GM13977 (cell line): ENCODE measurements around the gene KCTD7.
"Not testable (repeated sequence)": the region's sequence is repeated elsewhere in the genome, so short reads cannot be mapped to it uniquely, and the experiment has no call there.

ENCODE experiments used
- DNase-seq: peaks from one replicate; pipeline ENCODE4 v3.0.0; 2012; ENCODE audit warnings: low spot score
- in situ Hi-C: fragments of 300-500 bp; cut with MboI; formaldehyde crosslinking; loops from one replicate; pipeline ENCODE4 v1.12.0; 2022; ENCODE audit warnings: low sequenced_read_pairs, low pct_unique_long_range_greater_than_20kb, mixed read lengths, inconsistent platforms; ENCODE audit not compliant: unreplicated experiment
- TF ChIP-seq, protein P1 (sequence below): IDR thresholded peaks from 2 replicates; pipeline ENCODE4 v1.5.1; 2012; ENCODE audit warnings: mild to moderate bottlenecking, control low read depth; ENCODE audit not compliant: insufficient read depth; ENCODE audit errors: extremely low read depth, missing control alignments

Gene KCTD7

DNA sequence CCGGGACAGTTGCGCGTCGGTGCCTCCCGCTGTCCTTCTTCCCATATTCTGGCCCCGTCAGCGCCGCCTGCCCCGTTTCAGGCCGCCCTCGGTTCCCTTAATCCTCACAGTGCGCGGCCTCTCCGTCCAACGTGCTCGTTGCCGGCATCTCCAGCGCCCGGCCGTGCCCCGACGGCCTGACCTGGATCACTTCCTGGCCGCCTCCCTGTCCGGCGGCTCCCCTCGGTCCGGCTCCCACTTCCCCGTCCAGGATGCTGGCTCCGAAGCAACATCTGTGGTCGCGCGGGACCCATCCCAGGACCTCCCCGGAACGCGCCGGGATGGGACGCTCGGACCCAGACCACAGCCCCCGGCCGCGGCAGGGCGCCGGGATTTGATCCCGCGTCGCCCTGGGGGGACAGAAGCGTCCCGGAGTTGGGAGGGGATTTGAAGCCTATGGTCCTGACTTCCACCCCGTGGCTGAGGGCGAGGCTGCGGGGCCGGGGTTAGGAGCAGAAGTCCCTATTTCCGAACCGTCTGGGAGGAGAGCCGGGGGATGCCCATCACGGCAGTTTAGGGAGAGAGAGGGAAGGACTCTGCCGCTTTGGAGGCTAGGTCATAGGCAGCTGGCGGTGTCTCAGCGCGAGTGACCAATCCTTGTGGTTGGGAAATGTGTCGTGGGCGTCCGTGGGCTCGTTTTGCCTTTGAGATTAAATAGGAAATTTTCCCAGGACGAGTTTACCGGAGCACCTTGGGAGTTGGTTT lies 53.8 kb downstream of the KCTD7 start:
- in situ Hi-C loops: no loop called here
- DNase-seq: no peak
- TF ChIP-seq, protein P1, sequence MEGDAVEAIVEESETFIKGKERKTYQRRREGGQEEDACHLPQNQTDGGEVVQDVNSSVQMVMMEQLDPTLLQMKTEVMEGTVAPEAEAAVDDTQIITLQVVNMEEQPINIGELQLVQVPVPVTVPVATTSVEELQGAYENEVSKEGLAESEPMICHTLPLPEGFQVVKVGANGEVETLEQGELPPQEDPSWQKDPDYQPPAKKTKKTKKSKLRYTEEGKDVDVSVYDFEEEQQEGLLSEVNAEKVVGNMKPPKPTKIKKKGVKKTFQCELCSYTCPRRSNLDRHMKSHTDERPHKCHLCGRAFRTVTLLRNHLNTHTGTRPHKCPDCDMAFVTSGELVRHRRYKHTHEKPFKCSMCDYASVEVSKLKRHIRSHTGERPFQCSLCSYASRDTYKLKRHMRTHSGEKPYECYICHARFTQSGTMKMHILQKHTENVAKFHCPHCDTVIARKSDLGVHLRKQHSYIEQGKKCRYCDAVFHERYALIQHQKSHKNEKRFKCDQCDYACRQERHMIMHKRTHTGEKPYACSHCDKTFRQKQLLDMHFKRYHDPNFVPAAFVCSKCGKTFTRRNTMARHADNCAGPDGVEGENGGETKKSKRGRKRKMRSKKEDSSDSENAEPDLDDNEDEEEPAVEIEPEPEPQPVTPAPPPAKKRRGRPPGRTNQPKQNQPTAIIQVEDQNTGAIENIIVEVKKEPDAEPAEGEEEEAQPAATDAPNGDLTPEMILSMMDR: no peak

DNA sequence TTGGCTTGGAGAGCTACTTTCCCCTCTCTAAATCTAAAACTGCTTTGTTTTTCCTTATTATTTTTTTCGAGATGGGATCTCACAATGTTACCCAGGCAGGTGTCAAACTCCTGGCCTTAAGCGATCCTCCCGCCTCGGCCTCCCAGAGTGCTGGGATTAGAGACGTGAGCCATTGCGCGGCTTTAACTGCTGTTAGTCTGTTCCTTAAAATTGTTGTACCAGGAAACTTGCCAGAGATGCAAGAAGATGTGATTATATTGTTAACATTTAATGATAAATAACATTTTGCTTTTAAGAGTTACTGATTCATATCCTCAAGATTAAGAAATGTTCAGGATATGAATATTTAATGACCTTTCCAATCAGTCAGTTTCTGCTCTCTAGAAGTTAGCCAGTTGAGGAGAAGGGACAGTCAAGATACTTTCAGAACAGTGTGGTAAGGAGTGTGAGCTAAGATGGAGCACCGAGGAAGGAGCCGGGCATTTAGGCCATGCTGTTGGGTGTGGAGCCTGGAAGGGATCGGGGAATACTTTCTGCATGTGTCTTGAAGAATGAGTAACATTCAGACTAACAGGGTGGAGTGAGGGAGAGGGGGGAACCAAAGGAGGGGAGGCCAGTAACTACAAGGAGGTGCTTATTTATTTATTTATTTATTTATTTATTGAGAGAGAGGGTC lies 54.6 kb downstream of the KCTD7 start:
- in situ Hi-C loops, DNase-seq: not testable (repeated sequence)

DNA sequence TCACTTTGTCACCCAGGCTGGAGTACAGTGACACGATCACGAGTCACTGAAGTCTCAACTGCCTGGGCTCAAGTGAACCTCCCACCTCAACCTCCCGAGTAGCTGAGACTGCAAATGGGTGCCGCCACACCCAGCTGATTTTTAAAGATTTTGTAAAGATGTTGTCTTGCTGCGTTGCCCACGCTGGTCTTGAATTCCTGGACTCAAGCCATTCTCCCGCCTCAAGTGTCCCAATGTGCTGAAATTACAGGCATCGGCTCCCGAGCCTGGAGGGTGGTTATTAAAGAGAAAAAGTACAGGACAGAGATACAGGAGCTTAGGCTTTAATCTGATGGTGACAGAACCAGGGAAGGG lies 55.1 kb downstream of the KCTD7 start:
- in situ Hi-C loops: no loop called here
- TF ChIP-seq, protein P1: no peak
- DNase-seq: no peak

DNA sequence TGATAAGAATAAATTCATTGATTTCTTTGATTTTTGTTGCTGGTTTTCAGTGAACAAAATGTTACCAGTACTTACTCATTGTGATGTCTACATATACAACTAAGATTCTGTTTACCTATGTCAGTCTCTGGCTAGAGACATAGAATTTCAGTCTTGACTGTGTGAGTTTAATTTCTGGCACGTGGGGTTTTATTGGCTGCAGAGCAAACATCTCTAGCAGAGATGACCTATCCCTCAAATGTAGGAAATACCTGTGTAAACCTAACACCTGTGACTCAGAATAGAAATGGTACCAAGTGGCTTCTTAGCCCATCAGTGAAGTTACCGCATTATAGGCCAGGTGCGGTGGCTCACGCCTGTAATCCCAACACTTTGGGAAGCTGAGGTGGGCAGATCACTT lies 57.0 kb downstream of the KCTD7 start:
- DNase-seq, in situ Hi-C loops: not testable (repeated sequence)

DNA sequence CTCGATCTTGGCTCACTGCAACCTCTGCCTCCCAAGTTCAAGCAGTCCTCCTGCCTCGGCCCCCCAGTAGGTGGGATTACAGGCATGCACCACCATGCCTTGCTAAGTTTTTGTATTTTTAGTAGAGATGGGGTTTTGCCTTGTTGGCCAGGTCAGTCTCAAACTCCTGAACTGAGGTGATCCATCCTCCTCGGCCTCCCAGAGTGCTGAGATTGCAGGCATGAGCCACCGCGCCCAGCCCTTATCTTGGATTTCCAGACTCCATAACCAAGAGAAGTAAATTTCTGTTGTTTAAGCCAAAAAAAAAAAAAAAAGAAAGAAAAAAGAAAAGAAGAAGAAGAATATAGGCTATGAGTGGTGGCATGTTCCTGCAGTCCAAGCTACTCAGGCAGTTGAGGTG lies 58.5 kb downstream of the KCTD7 start:
- in situ Hi-C loops: no loop called here
- DNase-seq: no peak
- TF ChIP-seq, protein P1: no peak

DNA sequence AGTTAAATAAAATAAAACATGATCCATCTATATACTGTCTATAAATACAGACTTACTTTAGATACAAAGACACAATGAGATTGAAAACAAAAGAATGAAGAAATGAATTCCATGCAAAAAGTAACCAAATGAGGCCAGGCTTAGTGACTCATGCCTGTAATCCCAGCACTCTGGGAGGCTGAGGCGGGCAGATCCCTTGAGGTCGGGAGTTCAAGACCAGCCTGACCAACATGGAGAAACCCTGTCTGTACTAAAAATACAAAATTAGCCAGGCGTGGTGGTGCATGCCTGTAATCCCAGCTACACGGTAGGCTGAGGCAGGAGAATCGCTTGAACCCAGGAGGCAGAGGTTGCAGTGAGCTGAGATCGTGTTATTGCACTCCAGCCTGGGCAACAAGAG lies 59.0 kb downstream of the KCTD7 start:
- DNase-seq, in situ Hi-C loops: not testable (repeated sequence)

DNA sequence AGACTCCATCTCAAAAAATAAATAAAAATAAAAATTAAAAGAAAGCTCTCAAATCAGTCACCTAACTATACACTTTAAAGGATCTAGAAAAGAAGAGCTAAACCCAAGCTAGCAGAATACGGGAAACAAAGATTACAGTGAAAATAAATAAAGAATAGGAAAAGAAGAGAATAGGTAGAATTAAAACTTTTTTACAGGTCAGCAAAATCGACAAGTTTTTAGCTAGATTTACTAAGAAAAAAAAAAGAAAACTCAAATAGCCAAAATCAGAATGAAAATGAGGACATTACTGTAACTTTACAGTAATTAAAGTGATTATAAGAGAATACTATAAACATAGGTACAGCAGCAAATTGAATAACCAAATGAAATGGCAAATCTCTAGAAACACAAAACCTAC lies 60.4 kb downstream of the KCTD7 start:
- in situ Hi-C loops: no loop called here
- no peak for DNase-seq
- TF ChIP-seq, protein P1: no peak

DNA sequence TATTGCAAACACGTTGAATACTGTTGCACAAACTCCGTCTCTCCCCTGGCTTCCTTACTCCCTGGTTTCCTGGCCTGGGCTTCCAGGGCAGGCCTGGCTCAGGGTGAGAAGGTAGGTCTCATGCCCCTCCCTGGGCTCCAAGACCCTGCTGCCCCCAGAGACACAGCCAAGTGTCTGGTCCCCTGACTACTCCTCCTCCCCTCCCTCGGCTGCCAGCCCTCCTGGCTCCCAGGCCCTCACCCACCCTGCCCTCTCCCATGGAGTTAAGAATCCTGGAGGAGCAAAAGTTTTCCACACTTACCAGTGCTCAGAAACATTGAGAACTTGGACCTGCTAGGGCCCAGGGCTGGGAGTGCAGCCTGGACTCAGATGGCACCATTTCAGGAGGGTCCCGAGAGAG lies 64.7 kb downstream of the KCTD7 start:
- DNase-seq: no peak
- TF ChIP-seq, protein P1: no peak
- in situ Hi-C loops: no loop called here
